CD8-positive, alpha-beta memory T cell (primary cell): ENCODE results near the gene ITGAE. TPM values are rescaled to one million over a fixed set of nuclear protein-coding genes. Genes with fewer than 3 reads are reported as not detected.

Experiments used
- CTCF ChIA-PET: fragments of 350-600 bp; sonication (Branson Sonifier 250); formaldehyde crosslinking; loops from one replicate; lab custom pipeline; 2021; ENCODE audit warnings: antibody characterized with exemption; lab: Charles Lee
- POLR2A ChIA-PET: fragments of 350-600 bp; sonication (Branson Sonifier 250); formaldehyde crosslinking; loops from one replicate; lab custom pipeline; 2021; ENCODE audit warnings: antibody characterized with exemption; lab: Charles Lee
- DNase-seq, 5 donors: peaks; one replicate each; pipeline versions ENCODE4 v3.0.0 to v3.0.0-alpha.2; 2020 to 2022; ENCODE audit warnings: mixed read lengths in 1 of 5
- H3K27ac ChIP-seq: one replicate; pipeline ENCODE4 v1.7.0; 2013; ENCODE audit warnings: low read depth, mild to moderate bottlenecking, low read length, moderate library complexity
- H3K27me3 ChIP-seq: 2 replicates; pipeline ENCODE4 v1.7.0; 2013; ENCODE audit warnings: low read length, mild to moderate bottlenecking; ENCODE audit not compliant: insufficient read depth, poor library complexity, severe bottlenecking
- H3K36me3 ChIP-seq: 2 replicates; pipeline ENCODE4 v1.7.0; 2013; ENCODE audit warnings: mild to moderate bottlenecking, low read length, moderate library complexity; ENCODE audit not compliant: insufficient read depth
- H3K4me1 ChIP-seq: 2 replicates; pipeline ENCODE4 v1.7.0; 2013; ENCODE audit warnings: mild to moderate bottlenecking, low read length, moderate library complexity; ENCODE audit not compliant: insufficient read depth
- H3K4me3 ChIP-seq: 2 replicates; pipeline ENCODE4 v1.7.0; 2013; ENCODE audit warnings: mild to moderate bottlenecking, low read length
- H3K9me3 ChIP-seq: 2 replicates; pipeline ENCODE4 v1.7.0; 2013; ENCODE audit warnings: mild to moderate bottlenecking, low read length
- H3K27ac Mint-ChIP-seq, 8 donors: one replicate each; pipeline ENCODE4 v1.8.0; 2020 to 2021; ENCODE audit warnings: mixed read lengths in 8 of 8, mild to moderate bottlenecking in 6 of 8, inconsistent platforms in 3 of 8, moderate library complexity in 3 of 8
- H3K27me3 Mint-ChIP-seq, 2 donors: one replicate each; pipeline ENCODE4 v1.8.0; 2020 to 2021; ENCODE audit warnings: mixed read lengths in 2 of 2, mild to moderate bottlenecking in 1 of 2, moderate library complexity in 1 of 2
- H3K36me3 Mint-ChIP-seq, 3 donors: one replicate each; pipeline ENCODE4 v1.8.0; 2020 to 2021; ENCODE audit warnings: mixed read lengths in 3 of 3, inconsistent platforms in 1 of 3, mild to moderate bottlenecking in 1 of 3
- H3K4me1 Mint-ChIP-seq, 3 donors: one replicate each; pipeline ENCODE4 v1.8.0; 2020 to 2021; ENCODE audit warnings: mixed read lengths in 3 of 3, inconsistent platforms in 1 of 3, mild to moderate bottlenecking in 1 of 3
- H3K4me3 Mint-ChIP-seq, 7 donors: one replicate each; pipeline ENCODE4 v1.8.0; 2020 to 2021; ENCODE audit warnings: mixed read lengths in 7 of 7, mild to moderate bottlenecking in 6 of 7, moderate library complexity in 4 of 7, inconsistent platforms in 2 of 7
- H3K9me3 Mint-ChIP-seq, 5 donors: one replicate each; pipeline ENCODE4 v1.8.0; 2020 to 2022; ENCODE audit warnings: mixed read lengths in 5 of 5, mild to moderate bottlenecking in 3 of 5, moderate library complexity in 2 of 5, inconsistent platforms in 1 of 5
- polyA plus RNA-seq: library from polyadenylated mRNA; unstranded; fragments of 300-500 nt; fragmentation: Illumina TruSeq; gene quantifications from one replicate; pipeline ENCODE4 v1.2.3, GENCODE V29; 2021
- total RNA-seq, 2 experiments: library from RNA; stranded (reverse); gene quantifications; one replicate each; pipeline ENCODE4 v1.2.3, GENCODE V29; 2021

ITGAE gene
- total and polyA plus RNA-seq, 3 experiments from 2014 or later, result 46.6 to 66.6 (median 47.3) TPM

- Histone ChIP-seq H3K9me3 (no peaks in the 10 kb centered on the region), H3K4me1 (peaks cover 25% of the 10 kb centered on the region), H3K27ac (no peak overlapping the region), H3K4me3 (no peak overlapping the region), H3K27me3 (no peaks in the 10 kb centered on the region), H3K36me3 (no peaks in the 10 kb centered on the region)
- no peak for DNase-seq
- CTCF ChIA-PET, result interaction anchor here (1.1 to 3.4 kb wide), 3 partner anchors 28 to 64 kb away, joined by 3 to 25 read pairs (median 4); no protein-coding TSS in a partner anchor
- Mint-ChIP-seq H3K27me3 (no peaks in the 10 kb centered on the region), H3K27ac (peak overlapping the region; percentile 58 to 100 (median 88)), H3K4me3 (peak overlapping the region; percentile 6 to 82 (median 54)), H3K9me3 (no peaks in the 10 kb centered on the region), H3K4me1 (peaks cover 49 to 74% (median 62%) of the 10 kb centered on the region in 3 donors), H3K36me3 (peaks cover 0 to 33% (median 0%) of the 10 kb centered on the region in 3 donors)
- POLR2A ChIA-PET, result interaction anchor here (1.0 to 1.3 kb wide), 2 partner anchors 33 to 38 kb away, joined by 3 read pairs; no protein-coding TSS in a partner anchor
Measured at GRCh38 chr17:3799181-3799945, 1.6 kb downstream of the ITGAE start.

GRCh38 chr17:3798273-3799180 is 2.5 kb downstream of the ITGAE start:
- Mint-ChIP-seq H3K36me3 (peaks cover 0 to 33% (median 0%) of the 10 kb centered on the region in 3 donors), H3K4me1 (peaks cover 51 to 73% (median 64%) of the 10 kb centered on the region in 3 donors), H3K27me3 (no peaks in the 10 kb centered on the region), H3K9me3 (no peaks in the 10 kb centered on the region), H3K4me3 (peak overlapping the region in 6 of 7 donors; percentile 29 to 86 (median 65)), H3K27ac (peak overlapping the region in 7 of 8 donors; percentile 77 to 100 (median 90))
- ChIA-PET CTCF (interaction anchor here (1.1 to 3.4 kb wide), 3 partner anchors 9 to 61 kb away, joined by 3 to 25 read pairs (median 8); no protein-coding TSS in a partner anchor), POLR2A (interaction anchor here (1.0 kb wide), 1 partner anchor 32 kb away, joined by 3 read pairs; no protein-coding TSS in a partner anchor)
- DNase-seq, result no peak
- Histone ChIP-seq H3K4me3 (no peak overlapping the region), H3K36me3 (no peaks in the 10 kb centered on the region), H3K27ac (no peak overlapping the region), H3K9me3 (no peaks in the 10 kb centered on the region), H3K27me3 (no peaks in the 10 kb centered on the region), H3K4me1 (peaks cover 26% of the 10 kb centered on the region)

GRCh38 chr17:3796822-3797170 is 4.2 kb downstream of the ITGAE start:
- Histone ChIP-seq H3K36me3 (no peaks in the 10 kb centered on the region), H3K4me3 (no peak overlapping the region), H3K27ac (no peak overlapping the region), H3K9me3 (no peaks in the 10 kb centered on the region), H3K27me3 (no peaks in the 10 kb centered on the region), H3K4me1 (peaks cover 26% of the 10 kb centered on the region)
- H3K4me3 Mint-ChIP-seq, result peak overlapping the region; percentile 25 to 82 (median 65)
- DNase-seq, result peak in 1 of 5 donors; percentile 48
- H3K27me3 Mint-ChIP-seq, result no peaks in the 10 kb centered on the region
- peak overlapping the region; percentile 90 to 100 (median 98) for H3K27ac Mint-ChIP-seq
- POLR2A ChIA-PET, result interaction anchor here (0.6 to 1.8 kb wide), 8 partner anchors 9 to 1681 kb away, joined by 3 to 7 read pairs (median 5); no protein-coding TSS in a partner anchor
- CTCF ChIA-PET, result interaction anchor here (0.8 to 2.6 kb wide), 7 partner anchors 11 to 59 kb away, joined by 3 to 25 read pairs (median 4); partner anchors contain the start of gene NCBP3
- peaks cover 52 to 83% (median 70%) of the 10 kb centered on the region in 3 donors for H3K4me1 Mint-ChIP-seq
- H3K9me3 Mint-ChIP-seq, result no peaks in the 10 kb centered on the region
- peaks cover 0 to 33% (median 0%) of the 10 kb centered on the region in 3 donors for H3K36me3 Mint-ChIP-seq

DNA sequence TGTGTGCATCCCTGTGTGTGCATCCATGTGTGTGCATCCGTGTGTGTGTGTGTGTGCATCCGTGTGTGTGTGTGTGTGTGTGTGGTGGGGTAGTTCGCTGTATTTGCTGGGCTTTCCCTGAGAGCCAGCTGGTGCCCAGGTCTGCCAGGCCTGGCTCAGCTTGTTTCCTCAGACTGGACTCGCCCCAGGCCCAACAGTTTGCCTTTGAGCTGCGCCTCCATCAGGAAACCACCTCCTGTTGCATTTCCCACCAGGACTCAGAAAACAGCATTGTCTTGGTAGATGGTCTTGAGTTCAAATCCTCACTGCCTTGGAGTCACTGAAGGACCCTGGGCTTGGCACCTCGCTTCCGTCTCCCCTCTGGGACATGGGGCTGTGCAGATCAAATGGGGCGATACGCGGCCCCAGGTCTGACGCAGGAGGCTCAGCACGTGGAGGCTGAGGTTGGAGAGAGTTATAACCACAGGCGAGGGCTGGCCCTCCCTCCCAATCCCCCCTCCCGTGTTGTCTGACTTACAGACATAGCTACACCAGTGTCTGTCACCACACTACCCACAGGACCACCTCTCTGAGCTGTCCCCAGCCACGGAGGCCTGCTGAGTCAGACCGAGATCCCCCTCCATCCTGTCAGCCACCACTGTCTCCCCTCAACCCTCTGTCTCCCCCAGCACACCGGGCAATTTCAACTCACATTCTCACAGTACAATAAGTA is 4.7 kb downstream of the ITGAE start:
- Mint-ChIP-seq H3K27me3 (no peaks in the 10 kb centered on the region), H3K4me3 (peak overlapping the region; percentile 25 to 82 (median 65)), H3K36me3 (peaks cover 0 to 36% (median 0%) of the 10 kb centered on the region in 3 donors), H3K27ac (peak overlapping the region; percentile 90 to 100 (median 98)), H3K9me3 (no peaks in the 10 kb centered on the region), H3K4me1 (peaks cover 57 to 83% (median 75%) of the 10 kb centered on the region in 3 donors)
- ChIA-PET POLR2A (interaction anchor here (0.6 to 1.9 kb wide), 9 partner anchors 8 to 1240 kb away, joined by 3 to 7 read pairs (median 4); no protein-coding TSS in a partner anchor), CTCF (interaction anchor here (1.2 to 2.6 kb wide), 6 partner anchors 12 to 58 kb away, joined by 3 to 25 read pairs (median 4); partner anchors contain the start of gene NCBP3)
- H3K4me3 ChIP-seq, result peak overlapping the region; percentile 34
- peaks cover 26% of the 10 kb centered on the region for H3K4me1 ChIP-seq
- no peaks in the 10 kb centered on the region for H3K36me3 ChIP-seq
- peak overlapping the region; percentile 22 for H3K27ac ChIP-seq
- no peaks in the 10 kb centered on the region for H3K9me3 ChIP-seq
- peak; percentile 66 to 98 (median 85) for DNase-seq
- H3K27me3 ChIP-seq, result no peaks in the 10 kb centered on the region

GRCh38 chr17:3795390-3796102 is 5.4 kb downstream of the ITGAE start:
- ChIA-PET CTCF (interaction anchor here (1.2 to 2.6 kb wide), 3 partner anchors 45 to 58 kb away, joined by 3 to 25 read pairs (median 4); partner anchors contain the start of gene NCBP3), POLR2A (interaction anchor here (0.6 to 1.9 kb wide), 6 partner anchors 9 to 1240 kb away, joined by 3 to 7 read pairs (median 6); no protein-coding TSS in a partner anchor)
- H3K36me3 ChIP-seq, result no peaks in the 10 kb centered on the region
- no peaks in the 10 kb centered on the region for H3K9me3 ChIP-seq
- H3K27ac Mint-ChIP-seq, result peak overlapping the region; percentile 90 to 100 (median 98)
- H3K4me1 Mint-ChIP-seq, result peaks cover 54 to 81% (median 71%) of the 10 kb centered on the region in 3 donors
- peak overlapping the region; percentile 62 for H3K27ac ChIP-seq
- H3K4me3 ChIP-seq, result peak overlapping the region; percentile 34
- no peaks in the 10 kb centered on the region for H3K27me3 Mint-ChIP-seq
- peaks cover 0 to 32% (median 0%) of the 10 kb centered on the region in 3 donors for H3K36me3 Mint-ChIP-seq
- H3K9me3 Mint-ChIP-seq, result no peaks in the 10 kb centered on the region
- peaks cover 26% of the 10 kb centered on the region for H3K4me1 ChIP-seq
- DNase-seq, result peak; percentile 20 to 74 (median 33)
- H3K27me3 ChIP-seq, result no peaks in the 10 kb centered on the region
- H3K4me3 Mint-ChIP-seq, result peak overlapping the region; percentile 46 to 82 (median 76)

DNA sequence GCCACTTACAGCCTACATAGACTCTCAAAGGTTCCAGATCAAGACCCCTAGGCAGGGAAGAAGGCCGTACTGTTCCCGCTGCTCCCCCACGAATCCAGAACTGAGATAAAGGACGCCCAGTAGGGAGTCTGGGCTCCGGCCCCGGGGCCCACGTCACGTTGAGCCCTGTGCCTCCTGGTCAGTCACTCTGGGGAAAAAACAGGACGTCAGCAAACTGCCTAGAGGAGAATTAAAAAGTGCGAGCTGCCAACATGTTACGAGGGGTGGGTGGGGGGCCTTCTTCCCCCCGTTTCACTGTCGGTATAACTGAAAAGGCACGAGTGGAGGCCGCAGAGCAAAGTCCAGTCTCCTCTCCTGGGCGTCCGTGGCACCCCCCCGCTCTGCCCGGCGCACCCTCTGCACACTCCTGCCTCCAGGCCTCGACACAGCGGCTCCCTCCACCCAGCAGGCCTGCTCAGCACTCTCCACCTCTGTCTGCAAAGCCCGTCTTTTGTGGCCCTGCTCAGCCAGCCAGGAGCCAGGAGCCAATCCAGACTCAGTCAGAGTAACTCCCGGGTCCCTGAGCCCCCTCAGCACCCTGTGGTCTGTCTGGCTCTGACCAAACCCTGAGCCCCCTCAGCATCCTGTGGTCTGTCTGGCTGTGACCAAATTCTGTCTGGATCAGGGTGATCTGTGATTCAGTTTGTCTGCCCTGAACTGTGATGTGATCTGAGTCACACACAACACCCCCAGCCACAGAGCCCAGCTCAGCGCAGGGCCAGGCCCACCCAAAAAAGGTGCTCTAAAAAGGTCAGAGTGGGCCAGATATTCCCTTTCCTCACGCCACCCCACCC is 6.2 kb downstream of the ITGAE start:
- Mint-ChIP-seq H3K27ac (peak overlapping the region; percentile 90 to 100 (median 98)), H3K27me3 (no peaks in the 10 kb centered on the region), H3K9me3 (no peaks in the 10 kb centered on the region), H3K36me3 (peaks cover 0 to 30% (median 0%) of the 10 kb centered on the region in 3 donors), H3K4me3 (peak overlapping the region; percentile 46 to 82 (median 76)), H3K4me1 (peaks cover 57 to 84% (median 74%) of the 10 kb centered on the region in 3 donors)
- H3K27ac ChIP-seq, result peak overlapping the region; percentile 62
- H3K9me3 ChIP-seq, result no peaks in the 10 kb centered on the region
- H3K27me3 ChIP-seq, result no peaks in the 10 kb centered on the region
- no peaks in the 10 kb centered on the region for H3K36me3 ChIP-seq
- POLR2A ChIA-PET, result interaction anchor here (0.9 to 1.9 kb wide), 3 partner anchors 10 to 57 kb away, joined by 5 to 7 read pairs (median 6); no protein-coding TSS in a partner anchor
- H3K4me1 ChIP-seq, result peaks cover 30% of the 10 kb centered on the region
- H3K4me3 ChIP-seq, result no peak overlapping the region
- peak in 4 of 5 donors; percentile 68 to 93 (median 74) for DNase-seq
- CTCF ChIA-PET, result interaction anchor here (2.6 kb wide), 1 partner anchor 57 kb away, joined by 25 read pairs; no protein-coding TSS in a partner anchor
